AML-193 (cell line): ENCODE results near the gene TGM5.
A peak's percentile ranks its signal among the peaks of the same experiment; 100 is the strongest.
"Not testable (repeated sequence)": the region's sequence is repeated elsewhere in the genome, so short reads cannot be mapped to it uniquely, and the experiment has no call there.

Experiments used
- DNase-seq, 2 experiments: peaks; one replicate each; lab custom pipeline; 2025; lab: John Stamatoyannopoulos, UW

Gene TGM5

DNA sequence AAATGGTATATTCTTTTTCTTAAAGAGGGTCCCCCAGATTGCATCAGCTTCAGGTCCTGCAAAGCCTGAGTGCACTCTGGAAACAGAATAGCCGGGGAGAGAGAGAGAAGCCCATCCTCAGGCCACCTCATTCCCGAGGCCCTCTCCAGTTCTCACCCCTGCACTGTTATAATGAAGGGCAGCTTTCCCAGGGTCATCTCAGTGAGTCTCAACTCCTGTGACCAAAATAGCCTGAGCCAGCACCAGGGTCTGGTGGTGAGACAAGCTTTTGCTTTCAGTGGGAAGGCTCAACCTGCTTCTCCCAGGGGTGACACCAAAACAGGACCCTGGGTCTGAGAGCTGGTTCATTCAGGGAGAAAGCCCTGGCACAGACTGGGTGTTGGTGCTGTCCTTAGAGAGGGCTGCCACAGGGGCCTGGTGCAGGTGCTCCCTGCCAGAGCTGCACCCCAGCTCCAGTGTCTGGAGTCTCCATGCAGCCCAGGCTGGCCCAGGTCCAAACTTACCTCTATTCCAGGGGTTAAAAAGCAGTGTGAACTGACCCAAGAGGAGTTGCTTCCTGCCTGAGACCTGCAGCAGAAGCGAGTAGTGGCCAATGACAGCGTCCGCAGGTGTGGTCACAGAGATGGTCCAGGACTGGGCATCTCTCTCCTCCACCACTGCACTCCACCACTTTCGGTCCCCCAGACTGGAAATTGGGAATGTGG is 52.0 kb downstream of the TGM5 start:
- DNase-seq: no peak

DNA sequence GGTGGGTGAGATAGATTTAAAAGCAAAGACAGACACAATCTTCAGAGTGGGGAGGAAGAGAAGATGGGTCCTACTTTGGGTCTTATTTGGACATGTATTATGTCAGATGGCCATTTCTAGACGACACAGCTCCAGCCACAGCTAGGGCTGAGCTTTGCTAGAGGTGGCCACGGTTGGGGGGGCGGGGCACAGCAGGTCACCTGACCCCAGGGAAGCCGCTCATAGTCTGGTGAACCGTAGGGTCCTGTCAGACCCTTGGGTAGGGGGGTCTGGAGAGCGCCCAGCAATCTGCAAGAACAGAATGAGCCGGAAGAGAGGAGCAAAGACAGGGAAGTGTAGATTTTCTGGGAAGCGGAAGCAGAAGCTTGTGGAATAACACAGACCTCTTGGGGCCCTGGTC is 52.6 kb downstream of the TGM5 start:
- no peak for DNase-seq

DNA sequence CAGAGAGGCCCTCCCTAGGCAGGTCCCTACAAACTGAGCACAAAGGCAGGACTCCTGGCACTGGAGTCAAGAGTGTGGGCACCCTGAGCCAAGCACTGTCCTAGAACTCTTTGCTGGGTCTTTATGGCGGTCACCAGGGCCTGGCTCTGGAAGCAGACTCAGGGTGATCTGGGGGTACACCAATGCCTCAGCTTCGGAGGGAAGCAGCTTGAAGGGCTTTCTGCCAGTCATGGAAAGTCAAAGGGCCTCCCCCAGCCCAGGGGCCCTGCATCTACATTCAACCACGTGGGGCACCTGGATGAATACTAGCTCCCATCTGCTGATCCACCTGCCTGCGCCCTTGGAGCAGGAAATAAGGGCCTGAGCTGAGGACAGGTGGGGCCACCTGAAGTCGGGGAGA is 53.3 kb downstream of the TGM5 start:
- no peak for DNase-seq

DNA sequence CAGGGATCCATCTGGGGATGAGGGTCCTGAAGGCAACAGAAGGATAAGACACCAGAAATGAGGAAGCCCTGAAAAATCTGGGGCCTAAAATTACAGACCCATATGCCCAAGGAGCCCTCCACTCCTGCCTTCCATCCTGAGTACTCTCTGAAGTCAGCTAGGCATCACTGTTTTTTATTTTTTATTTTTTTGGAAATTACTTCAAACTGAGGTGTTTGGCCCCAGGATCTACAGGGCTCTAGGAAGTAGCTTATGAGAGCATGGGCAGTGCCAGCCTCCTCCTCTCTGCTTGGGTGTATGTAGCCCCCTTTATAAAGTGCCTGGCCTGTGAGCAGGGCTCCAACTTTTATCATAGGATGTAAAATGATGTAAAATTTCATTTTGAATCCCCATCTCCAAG is 53.8 kb downstream of the TGM5 start:
- DNase-seq: no peak

DNA sequence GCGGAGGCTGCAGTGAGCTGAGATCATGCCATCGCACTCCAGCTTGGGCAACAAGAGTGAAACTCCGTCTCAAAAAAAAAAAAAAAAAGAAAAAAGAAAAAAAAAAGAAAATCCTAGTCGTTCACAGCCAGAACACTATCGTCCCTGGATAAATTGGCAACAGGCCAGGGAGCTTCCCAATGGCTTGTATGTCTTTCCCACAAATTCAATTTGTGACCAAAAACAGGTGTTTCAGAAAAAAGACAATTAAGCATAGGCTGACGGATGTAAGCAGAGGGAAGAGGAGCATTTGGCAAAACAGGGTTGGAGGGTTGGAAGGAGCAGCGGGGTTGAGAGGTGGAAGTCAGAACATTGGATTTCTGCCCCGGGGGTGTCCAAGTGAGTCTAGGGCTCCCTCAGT is 54.4 kb downstream of the TGM5 start:
- no peak for DNase-seq

DNA sequence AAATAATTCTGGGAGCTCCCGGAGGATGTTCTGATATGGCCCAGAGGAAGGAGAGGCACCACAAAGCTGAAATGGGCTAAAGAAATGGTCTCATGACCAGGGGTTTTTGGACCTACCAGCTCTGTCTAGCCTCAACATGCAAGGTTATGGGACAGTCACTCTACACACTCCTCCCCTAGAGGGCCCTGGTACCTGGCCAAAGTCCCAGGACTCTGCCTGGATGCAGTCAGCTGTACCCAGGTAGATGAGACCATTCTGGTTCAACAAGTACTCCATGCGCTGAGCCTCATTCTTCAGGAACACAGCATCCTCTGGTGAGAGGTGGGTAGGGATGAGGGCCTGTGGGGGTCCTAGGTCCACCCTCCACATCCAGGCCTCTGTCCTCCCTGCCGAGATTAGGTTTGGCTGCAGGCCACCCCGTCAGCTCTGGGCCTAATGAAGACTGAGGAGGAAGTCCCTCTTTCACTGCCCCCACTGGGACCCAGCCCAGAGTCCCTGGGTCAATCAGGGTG is 55.4 kb downstream of the TGM5 start:
- no peak for DNase-seq

DNA sequence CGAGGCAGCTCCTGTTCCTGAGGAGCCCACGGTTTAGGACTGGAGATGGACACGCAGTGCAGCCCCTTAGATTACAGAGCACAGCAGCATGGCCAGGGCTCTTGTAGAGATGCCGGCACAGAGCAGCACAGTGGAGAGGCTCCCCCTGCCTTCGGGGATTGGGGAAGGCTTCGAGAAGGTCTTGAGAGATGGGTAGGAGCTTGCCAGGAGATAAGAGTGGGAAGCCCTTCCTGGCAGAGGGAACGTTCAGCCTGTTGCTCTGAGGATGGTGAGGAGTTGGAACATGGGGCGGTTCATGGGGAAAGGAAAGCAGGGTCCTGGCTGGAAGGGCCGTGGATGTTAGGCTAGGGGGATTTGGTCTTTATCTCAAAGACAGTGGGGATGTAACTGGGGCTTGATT is 55.9 kb downstream of the TGM5 start:
- no peak for DNase-seq

DNA sequence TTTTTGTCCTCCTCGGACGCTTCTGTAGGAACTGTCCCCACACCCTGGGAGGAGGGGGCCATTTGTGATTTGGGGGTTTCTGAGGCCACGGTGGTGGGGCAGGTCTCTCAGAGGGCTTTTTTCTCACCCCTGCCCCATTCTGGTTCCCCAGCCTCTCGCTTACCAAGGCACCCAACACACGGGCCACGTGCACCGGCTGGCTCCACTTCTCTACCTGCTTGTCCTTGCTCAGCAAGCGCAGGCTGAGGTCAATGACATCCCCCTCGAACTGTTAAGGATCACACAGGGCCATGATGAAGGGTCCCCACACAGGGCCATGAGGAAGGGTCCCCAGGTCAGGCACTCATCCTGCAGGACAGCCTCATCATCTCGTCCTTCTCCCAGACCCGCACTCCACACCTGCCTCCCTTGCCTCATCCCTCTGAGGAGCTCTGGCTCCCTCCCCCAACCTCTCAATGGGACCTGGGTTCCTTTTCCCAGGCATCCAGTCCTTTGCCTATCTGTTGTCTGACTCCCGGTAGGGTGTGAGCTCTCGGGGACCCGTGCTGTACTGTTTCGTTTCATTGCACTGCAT is 56.5 kb downstream of the TGM5 start:
- no peak for DNase-seq

DNA sequence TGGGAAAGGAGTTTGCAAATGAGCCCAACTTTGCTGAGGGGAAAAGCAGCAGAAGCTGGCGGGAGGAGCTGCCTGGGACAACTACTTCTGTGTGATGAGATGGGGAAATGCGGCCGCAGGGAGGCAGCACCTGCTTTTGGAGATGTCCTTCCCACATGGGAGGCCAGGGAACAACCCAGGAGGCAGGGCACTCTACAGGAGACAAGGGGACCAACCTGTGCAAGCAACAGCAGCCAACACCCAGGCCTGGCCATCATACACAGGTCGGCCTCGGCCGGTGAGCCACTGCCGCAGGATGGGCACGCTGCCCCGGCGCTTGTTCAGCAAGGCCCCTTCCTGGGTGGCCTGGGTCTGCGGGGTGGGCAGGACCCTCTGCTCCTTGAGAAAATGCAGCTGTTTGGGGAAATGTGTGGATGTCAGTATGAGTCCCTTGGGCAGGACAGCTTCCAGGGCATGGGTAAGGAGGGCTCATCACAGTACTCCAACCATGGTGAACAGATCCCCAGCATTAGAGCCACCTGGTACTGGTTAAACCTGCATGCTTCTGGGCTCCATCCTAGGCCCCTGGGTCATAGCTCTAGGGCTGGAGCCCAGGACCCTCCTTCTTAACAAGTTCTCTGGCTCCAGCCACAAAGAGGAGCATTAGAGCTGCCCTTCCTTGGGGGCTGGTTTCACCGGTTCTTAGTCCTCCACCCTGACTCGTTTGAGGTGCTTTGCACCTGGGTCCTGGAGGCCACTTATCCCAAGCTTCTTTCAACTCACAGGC is 57.5 kb downstream of the TGM5 start:
- DNase-seq: no peak

DNA sequence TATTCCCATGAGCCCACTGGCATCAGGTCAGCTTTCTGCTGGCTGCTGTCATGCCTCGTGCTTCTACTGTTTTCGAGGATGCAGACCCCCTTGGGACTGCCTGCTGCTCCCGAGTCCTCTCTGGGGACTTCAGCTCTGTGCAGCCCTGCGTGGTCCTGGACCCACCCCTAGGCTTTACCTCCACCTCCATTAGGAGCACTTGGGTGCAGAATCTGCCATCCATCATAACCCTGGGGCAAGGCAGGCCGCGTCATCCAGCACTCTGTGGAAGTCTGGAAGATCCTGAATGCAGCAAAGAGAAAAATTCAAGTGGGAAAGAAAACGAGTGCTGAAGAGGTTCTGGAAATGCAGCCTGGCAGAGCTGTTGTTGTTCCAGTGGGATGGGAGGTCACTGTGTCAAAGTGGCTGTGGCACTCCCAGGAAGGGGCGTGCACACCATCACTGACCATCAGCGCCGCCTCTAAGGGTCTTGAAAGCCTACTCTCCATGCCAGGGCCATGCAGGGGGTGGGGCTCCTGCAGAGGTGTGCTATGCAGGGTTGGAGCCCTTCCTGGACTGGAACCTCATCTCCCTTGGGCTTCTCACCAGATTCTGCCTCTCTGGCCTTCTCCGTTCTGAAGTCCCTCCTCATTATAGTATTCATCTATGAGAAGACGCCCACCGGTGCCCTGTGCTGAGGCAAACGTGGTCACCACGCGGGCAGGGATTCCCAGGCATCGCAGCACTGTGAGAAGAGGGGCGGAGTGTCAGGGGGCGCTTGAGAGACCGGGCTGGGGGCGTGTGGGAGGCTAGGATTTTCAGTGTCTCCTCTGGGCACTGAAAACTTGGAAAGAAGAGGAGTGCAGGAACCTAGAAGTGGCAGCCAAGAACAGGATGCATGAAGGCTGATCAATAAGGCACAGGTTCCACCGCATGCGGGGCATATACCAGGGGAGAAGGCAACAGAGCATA is 58.4 kb downstream of the TGM5 start:
- DNase-seq: no peak

DNA sequence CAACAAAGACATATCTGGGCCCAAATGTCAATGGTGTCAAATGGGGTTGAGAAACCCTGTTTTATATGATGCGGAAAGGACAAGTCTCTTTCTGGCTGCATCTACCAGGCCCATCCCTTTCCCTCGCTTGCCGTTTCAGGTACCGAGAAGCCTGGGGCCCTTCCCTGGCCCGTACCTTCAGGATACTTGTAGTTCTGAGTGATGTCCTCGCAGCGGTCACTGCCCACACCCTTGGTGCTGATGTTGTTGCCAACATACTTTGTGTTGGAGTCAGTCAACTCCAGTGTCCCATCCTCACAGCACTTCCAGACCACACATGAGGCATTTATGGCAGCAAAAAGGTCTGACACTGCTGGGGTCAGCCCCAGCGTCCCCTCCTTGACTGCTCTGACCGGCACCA is 59.7 kb downstream of the TGM5 start:
- no peak for DNase-seq

DNA sequence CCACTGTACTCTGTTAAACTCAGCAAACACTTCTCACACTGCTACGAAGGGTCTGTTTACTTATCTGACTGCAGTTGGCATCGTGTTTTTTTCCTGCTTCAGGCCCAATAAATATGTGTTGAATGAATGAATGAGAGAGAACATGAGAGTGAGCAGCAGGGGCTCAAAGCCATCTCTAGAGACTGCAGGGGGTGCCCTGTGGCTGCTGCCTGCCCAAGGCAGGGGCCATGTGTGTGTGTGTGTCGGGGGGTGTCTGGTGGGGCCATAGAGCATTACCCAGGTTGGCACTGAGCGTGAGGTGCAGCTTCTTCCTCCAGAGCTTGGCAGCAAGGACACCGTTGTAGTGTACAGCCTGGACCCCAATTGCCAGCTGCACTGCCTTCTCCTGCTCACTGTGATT is 60.7 kb downstream of the TGM5 start:
- DNase-seq: no peak

DNA sequence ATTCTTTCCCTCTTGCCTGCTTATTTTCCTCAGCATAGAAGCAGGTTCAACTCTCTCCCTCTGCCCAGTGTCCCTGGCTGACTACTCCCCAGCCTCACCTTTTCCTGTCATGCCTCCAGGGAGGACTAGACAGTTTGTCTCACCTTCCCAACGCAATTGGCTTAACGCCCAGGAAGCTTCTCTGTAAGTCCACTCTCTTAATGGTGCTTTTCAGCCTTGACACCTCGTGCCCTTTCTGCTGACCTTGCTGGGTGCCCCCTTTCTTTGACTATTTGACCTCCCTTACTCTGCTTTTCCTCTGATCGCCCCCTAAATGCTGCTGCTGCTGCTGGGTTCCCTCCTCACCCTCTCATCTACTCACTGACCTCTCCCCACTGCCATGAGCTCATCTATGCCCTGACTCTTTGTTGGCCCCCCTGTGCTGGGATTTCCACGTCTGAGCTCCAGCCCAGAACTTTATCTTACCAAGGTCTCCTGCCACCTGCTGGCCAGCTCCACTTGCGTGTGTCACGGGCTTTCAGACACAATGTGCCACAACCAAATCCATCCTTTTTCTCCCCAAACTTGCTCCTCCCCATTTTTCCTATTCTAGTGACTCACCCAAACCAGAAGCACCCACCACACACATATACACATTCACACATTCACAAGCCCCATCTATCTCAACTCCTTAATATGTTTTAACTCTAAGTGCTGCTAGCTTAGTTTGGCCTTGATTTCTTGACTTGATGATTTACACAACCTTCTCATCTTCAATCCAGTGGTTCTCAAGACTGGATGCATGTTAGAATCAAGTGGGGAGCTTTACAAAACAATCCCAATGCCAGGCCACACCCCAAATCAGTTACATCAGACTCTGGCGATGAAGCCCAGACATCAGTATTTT is 62.5 kb downstream of the TGM5 start:
- DNase-seq: peak; percentile 15 to 19

DNA sequence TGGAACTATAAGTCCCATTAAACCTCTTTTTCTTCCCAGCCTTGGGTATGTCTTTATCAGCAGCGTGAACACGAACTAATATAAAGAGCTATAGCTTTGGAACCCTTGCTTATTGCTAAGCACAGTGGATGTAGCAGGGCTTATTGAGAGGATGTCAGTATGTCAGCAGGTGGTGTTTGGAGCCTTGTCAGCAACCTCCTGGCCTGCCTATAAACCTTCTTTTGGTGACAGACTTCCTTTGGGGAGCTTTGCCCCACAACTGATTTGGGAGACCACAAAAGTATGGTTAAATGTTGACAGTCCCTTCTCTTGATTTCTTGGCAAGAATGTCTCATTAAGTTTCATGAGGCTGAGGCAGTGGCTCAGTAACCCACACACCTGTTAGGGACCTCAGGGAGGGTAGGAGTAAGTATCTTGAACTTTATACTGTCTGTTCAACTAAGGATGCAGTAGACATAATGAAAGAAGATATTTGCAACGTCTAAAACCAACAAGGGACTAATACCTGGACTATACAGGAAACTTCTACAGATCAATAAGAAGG is 66.7 kb downstream of the TGM5 start:
- DNase-seq: no peak

DNA sequence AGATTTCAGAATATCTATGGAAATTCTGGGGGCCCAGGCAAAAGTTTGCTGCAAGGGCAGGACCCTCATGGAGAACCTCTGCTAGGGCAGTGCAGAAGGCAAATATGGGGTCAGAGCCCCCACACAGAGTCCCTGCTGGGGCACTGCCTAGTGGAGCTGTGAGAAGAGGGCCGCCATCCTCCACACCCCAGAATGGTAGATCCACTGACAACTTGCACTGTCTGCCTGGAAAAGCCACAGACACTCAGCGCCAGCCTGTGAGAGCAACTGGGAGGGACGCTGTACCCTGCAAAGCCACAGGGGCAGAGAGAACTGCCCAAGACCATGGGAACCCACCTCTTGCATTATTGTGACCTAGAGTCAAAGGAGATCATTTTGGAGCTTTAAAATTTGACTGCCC is 67.7 kb downstream of the TGM5 start:
- no peak for DNase-seq

DNA sequence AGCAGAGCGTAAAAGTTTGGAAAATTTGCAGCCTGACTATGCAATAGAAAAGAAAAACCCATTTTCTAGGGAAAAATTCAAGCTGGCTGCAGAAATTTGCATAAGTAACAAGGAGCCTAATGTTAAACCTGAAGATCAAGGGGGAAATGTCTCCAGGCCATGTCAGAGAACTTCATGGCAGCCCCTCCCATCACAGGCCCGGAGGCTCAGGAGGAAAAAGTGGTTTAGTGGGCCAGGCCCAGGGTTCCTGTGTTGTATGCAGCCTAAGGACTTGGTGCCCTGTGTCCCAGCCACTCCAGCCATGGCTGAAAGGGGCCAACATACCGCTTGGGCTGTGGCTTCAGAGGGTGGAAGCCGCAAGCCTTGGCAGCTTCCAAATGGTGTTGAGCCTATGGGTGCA is 68.2 kb downstream of the TGM5 start:
- DNase-seq: not testable (repeated sequence)

DNA sequence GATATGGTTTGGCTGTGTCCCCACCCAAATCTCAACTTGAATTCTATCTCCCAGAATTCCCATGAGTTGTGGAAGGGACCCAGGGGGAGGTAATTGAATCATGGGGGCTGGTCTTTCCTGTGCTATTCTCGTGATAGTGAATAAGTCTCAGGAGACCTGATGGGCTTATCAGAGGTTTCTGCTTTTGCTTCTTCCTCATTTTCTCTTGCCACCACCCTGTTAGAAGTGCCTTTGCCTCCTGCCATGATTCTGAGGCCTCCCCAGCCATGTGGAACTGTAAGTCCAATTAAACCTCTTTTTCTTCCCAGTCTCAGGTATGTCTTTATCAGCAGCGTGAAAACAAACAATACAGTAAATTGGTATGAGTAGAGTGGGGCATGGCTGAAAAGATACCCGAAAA is 69.0 kb downstream of the TGM5 start:
- not testable (repeated sequence) for DNase-seq

DNA sequence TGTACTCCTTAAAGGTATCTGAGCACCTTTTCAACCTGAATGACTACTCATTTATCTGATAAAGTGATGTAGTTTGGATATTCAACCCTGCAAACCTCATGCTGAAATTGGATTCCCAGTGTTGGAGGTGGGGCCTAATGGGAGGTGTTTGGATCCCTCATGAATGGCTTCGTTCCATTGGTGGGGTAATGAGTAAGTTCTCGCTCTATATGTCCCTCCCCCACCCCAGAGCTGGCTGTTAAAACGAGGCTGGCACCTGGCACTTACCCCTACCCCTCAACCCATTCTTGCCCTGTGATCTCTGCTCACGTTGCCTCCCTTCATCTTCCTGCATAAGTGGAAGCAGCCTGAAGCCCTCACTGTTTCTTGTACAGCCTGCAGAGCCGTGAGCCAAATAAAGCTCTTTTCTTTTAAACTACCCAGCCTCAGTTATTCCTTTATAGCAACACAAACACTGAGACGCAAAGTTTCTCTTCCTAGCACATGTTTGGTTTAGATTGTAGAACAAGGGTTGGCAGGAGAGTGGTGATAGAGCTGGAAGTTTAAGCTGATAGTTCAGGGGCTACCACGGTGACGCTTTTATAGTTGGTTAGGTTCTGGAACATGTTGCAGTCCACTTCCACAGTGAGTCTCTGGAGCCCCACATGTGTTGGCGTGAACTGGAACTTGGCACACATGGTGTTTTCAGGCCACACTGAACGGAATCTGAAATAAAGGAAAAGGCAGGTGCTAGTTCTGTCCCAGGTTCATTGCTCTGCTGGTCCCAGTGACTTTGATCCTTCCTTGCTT is 69.8 kb downstream of the TGM5 start:
- DNase-seq: no peak

DNA sequence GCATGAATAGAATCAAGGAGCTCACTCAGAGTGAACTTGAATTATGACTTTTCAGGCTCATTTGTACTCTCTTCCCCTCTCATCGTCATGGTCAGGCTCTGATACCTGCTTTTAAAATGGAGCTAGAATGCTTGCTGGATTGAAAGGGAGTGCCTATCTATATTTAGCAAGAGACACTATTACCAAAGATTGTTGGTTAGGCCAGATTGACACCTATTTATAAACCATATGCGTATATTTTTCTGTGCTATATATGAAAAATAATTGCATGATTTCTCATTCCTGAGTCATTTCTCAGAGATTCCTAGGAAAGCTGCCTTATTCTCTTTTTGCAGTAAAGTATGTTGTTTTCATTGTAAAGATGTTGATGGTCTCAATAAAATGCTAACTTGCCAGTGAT is 71.9 kb downstream of the TGM5 start:
- no peak for DNase-seq

DNA sequence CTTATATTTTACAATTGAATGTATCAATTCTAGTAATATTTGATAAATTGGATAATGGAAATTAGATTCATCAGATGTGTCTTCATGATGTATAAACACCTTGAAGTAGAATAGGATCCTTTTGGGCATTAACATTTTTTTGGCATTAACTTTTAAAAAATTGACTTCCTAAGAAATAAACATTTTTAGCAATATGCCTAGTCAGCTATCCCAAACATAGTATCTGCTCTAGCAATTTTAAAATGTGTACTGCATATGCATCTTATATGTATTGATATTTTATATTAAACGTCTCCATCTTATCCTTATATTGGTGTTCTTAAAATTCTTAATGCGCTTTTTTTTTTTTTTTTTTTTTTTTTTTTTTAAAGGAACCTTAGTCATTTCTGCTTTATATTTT is 73.0 kb downstream of the TGM5 start:
- DNase-seq: no peak
